DND-41 (cell line): ENCODE data around the gene S100PBP.

Experiments
- CTCF ChIP-seq: IDR thresholded peaks from 2 replicates; pipeline ENCODE4 v1.5.1; 2012; ENCODE audit warnings: borderline replicate concordance, low read length, moderate library complexity, mild to moderate bottlenecking; ENCODE audit not compliant: poor library complexity, severe bottlenecking; ENCODE audit errors: extremely low read depth
- EZH2 ChIP-seq: IDR thresholded peaks from 3 replicates; pipeline ENCODE4 v1.6.1; 2012; ENCODE audit warnings: borderline replicate concordance, low read depth, mild to moderate bottlenecking, moderate library complexity, low read length, inconsistent platforms; ENCODE audit not compliant: severe bottlenecking

GRCh38 chr1:32791881-32792280 lies 25.6 kb upstream of the S100PBP start:
- no peak for TF ChIP-seq CTCF
- no peak for TF ChIP-seq EZH2
